ENCODE data around the gene CTCFL.
"Not testable (repeated sequence)": the region's sequence is repeated elsewhere in the genome, so short reads cannot be mapped to it uniquely, and the experiment has no call there.

CTCFL gene

DNA sequence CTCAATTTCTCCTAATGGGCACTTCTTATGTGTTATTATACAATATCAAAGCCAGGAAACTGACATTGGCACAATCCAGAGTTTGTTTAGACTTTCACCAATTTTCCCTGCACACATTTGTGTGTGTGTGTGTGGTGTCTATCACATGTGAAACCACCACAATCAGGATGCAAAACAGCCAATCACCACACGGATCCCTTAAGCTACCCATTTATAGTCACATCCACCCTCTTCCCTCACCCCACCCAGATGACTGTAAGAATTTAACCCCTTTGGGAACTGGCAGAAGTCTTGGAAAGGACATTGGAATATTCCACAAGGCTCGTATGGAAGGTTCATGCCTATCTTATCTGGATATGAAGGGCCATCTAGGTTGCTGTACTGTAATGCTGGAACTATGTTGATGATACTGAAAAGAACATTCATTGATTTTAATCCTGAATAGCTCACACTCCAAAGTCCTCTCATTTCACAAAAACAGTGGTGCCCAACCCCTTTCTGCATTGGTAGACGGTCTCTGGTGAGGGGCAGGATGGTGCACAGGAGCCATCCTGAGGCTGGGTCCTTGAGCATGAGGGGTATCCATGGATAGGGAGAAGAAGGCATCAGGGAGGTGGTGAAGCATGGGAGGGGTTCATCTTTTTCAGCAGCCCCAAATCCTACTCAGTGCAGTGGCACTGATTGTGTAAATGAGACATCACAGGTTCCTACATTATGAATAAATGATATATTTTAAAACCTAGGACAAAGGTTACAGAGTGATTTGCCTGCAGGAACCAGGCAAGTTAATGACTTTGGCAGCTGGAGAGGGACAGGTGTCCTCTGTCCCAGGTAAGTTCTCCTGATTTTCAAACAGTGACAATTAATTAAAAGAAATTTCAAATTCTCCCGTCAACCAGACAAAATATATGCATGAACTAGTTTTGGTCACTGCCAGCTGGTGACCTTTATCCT is 12.1 kb upstream of the CTCFL start:
- no peak for DNase-seq

DNA sequence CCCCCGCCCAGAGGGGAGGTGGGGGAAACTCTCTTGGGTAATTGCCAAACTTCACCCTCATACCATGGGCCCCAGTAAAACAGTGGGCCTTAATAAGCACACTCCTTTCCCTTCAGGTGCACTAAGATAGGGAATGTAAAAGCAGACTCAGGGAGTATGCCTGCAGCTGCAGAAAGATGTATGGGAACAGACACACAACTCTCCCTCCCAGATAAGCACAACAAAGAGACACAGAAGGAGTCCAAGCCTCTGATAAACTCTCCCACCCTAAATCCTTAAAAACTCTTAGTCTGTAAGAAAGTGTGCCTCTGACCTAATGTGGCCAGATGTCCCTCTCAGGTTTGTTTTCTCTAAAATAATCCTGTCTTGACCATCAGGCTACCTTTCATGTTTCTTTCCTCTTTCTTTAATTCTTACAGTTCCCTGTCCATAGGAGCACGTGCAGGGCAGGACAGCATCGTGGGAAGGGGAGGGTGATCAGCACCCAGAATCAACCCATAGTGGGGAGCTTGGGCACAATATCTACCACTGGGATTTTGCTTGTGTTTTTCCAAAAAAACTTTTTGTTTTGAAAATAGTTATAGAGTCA is 11.3 kb upstream of the CTCFL start:
- no peak for DNase-seq

DNA sequence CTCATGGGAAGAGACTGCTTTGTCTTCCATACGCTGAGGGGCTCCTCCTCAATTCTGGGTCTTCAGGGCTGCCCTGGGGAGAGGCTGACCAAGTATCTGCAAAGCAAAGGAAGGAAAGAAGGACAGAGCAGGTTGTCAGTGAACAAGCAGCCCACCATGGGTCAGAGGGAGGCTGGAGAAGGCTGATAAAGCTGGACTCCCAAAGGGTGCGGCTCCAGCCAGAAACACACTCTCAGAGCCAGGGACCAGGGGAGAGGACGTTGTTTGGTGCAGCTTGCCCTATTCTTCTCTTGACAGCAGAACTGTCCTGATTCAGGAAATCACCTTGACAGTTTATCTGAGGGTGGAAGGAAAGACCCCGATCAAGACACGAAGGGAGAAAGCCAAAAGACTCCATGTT is 10.4 kb upstream of the CTCFL start:
- no peak for DNase-seq

DNA sequence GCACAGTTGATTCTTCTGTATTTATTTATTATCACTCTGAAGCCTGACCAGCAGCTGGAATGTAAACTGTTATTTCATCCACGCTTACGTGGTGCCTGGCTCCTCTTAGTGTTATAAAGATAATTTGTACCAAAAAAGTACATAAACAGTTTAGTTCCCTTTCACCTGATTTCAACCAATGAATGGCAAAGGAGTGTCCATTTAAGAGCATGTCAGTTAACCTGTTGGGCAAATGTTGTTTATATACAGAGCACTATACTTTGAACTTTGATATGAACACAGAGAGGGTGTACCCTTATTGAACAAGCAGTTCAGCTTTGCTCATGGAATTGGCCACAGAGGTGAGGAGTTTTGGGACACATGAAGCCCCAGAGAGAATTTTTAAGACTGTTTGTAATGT is 7.2 kb upstream of the CTCFL start:
- DNase-seq, result no peak

DNA sequence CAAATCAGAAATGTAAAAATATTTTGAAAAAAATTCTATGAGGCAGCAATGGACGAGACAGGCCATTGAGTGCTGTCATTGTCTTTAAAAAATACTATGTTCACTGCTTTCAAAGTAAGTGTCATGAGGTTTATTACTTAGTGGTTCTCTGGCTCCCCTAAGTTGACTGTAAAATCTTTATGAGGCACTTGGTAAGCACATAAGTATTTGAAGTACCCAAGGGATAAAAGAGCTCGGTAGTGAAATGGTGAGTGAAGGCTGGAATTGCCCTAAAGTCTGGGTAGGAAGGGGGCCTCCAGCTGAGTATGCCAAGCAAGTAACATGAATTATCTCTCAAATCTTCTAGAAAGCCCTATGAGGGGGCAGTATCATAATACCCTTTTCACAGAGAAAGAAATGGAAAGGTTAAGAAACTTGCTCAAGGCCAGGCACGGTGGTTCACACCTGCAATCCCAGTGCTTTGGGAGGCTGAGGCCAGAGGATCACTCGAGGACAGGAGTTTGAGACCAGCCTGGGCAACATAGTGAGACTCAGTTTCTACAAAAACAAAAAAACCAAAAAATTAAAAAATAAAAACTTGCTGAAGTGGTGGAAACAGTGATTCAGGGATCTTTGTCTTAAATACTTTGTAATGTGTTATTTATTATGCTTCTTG is 5.5 kb upstream of the CTCFL start:
- no peak for DNase-seq

DNA sequence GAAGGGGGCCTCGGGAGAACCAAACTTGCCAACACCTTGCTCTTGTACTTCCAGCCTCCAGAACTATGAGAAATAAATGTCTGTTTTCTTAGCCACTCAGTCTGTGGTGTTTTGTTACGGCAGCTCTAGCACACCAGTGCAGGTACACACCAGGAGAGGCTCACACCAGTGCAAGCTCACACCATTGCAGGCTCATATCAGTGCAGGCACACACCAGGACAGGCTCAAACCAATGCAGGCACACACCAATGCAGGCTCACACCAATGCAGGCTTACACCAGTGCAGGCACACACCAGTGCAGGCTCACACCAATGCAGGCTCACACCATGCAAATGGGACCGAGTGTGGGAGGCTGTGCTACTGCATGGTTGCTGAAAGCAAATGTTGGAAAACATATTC is 4.9 kb upstream of the CTCFL start:
- no peak for DNase-seq

DNA sequence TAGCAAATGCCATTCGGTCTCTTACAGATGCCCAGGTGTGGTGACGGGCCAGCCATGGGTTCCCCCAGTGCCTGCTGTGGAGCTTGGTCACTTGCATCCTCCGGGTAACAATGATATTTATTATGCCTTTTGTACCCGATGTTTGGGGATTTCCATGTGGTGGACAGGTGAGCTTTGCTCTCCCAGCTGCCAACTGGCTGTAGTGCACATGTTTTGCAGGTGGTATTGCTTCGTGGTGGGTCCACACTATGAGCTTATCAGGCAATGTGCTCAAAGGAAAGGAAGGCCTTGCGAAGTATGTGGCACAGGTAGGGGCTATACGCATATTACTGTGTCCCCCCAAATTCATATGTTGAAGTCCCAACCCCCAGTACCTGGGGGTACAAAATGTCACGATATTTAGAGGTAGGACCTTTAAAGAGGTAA is 4.2 kb upstream of the CTCFL start:
- DNase-seq, result no peak

DNA sequence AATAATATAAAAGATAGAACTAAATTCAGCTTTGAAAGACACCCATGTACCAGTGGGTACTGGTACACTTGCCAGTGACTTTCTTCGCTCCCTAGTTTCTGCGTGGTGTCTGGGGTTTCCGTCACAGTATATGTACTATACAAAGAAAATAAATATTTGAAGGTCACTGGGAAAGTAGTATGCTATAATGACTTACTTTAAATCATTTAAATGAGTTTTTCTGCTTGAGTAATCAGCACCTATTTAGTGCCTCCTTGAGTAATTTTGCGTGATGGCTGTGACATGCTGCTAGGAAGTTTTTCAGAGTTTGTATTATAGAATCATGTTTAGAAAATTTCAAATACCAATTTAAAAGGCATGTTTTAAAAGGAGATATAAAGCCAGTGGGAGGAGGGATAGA is 3.2 kb upstream of the CTCFL start:
- no peak for DNase-seq

DNA sequence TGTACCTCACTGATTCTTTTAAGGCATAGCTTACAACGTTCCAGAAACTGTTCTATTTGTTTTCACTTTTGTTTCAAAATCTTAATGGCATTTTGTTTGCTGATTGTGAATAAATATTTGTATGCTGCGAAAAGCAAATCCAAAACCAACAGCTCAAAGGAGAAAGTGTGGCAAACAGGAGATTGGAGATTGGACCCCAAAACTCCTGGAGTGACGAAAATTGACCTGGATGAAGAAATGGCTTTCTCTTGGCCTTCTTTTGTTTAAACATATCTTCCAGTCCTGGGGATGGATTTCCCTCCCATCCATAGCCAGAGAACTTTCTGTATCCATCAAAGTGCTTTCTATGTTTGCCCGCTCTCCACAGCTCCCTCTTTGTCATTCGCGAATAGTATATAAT is 2.8 kb upstream of the CTCFL start:
- no peak for DNase-seq

DNA sequence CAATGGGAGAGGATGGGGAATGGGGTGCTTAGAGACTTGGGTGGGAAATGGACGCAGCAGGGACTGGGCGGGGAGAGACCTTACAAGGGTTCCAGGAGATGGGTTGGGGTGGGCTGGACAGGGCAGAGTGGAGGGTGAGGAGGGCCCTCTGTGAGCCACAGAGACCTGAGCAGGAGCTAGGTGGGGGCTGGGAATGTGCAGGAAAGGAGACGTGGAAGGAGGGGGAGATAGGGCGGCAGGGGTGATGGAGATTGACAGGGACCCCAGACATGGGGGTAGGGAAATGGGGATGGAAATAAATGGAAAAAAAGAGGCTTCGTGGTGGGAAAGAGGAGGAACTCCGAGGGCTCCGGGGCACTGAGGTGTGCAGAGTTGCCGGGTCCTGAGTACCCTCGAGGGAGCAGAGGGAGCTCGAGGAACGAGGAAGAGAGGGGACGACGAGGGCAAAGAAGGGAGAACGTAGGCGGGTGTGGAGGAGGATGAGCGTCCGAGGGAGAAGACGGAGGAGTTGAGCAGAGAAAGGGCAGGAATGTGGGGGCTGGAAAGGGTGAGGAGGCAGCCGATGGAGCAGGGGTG is 2.0 kb upstream of the CTCFL start:
- DNase-seq, result no peak

DNA sequence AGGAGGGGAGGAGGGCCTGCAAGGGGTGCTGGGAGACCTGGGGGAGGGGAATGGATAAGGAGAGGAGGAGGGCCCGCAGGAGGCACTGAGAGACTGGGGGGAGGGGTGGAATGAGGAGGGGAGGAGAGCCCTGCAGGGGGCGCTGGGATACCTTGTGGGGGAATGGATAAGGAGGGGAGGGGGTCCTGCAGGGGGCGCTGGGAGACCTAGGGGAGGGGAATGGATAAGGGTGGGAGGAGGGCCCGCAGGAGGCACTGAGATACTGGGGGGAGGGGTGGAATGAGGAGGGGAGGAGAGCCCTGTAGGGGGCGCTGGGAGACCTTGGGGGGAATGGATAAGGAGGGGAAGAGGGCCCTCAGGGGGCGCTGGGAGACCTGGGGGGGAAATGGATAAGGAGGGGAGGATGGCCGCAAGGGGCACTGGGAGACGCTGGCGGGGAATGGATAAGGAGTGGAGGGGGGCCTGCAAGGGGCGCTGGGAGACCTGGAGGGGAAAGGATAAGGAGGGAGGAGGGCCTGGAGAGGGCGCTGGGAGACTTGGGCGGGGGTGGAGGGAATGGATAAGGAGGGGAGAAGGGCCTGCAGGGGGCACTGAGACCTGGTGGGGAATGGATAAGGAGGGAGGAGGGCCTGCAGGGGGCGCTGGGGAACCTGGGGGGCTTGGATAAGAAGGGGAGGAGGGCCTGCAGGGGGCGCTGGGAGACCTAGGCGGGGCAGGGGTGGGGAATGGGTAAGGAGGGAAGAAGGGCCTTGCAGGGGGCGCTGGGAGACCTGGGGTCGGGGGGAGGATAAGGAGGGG is 1.3 kb upstream of the CTCFL start:
- DNase-seq, result peak; percentile 4

DNA sequence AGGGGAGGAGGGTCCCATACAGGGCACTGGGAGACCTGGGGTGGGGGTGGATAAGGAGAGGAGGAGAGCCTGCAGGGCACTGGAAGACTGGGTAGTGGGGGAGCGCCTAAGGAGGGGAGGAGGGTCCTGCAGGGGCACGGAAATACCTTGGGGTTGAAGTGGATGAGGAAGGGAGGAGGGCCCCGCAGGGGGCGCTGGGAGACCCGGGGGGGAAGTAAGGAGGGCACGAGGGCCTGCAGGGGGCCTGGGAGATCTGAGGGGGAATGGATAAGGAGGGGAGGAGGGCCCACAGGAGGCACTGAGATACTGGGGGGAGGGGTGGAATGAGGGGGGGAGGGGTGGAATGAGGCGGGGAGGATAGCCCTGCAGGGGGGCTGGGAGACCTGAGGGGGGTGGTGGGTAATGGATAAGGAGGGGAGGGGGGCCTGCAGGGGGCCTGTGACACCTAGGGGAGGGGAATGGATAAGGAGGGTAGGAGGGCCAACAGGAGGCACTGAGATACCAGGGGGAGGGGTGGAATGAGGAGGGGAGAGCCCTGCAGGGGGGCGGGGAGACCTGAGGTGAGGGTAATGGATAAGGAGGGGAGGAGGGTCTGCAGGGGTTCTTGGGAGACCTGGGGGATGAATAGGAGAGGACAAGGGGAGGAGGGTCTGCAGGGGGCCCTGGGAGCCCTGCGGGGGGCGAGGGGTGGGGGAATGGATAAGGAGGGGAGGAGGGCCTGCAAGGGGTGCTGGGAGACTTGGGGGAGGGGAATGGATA is 567 bp upstream of the CTCFL start:
- DNase-seq, result no peak

DNA sequence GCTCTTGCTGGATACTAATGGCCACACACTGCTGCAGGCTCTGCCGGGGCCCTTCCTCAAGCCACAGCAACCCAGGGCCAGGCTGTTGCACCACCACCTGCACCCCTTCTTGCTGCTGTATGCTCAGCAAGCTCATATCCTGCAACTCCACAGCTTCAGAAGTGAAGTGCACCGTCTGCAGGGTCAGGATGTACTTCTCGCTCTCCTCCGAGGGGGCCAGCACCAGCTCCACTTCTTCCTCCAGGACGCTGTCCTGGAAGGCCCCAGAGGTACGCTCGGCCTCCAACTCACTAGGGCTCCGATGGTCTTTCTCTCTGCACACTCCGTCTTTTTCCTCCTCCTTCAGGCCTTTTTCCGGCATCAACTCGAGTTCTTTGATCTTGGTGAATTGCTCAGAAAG is 1.2 kb downstream of the CTCFL start:
- DNase-seq, result no peak

DNA sequence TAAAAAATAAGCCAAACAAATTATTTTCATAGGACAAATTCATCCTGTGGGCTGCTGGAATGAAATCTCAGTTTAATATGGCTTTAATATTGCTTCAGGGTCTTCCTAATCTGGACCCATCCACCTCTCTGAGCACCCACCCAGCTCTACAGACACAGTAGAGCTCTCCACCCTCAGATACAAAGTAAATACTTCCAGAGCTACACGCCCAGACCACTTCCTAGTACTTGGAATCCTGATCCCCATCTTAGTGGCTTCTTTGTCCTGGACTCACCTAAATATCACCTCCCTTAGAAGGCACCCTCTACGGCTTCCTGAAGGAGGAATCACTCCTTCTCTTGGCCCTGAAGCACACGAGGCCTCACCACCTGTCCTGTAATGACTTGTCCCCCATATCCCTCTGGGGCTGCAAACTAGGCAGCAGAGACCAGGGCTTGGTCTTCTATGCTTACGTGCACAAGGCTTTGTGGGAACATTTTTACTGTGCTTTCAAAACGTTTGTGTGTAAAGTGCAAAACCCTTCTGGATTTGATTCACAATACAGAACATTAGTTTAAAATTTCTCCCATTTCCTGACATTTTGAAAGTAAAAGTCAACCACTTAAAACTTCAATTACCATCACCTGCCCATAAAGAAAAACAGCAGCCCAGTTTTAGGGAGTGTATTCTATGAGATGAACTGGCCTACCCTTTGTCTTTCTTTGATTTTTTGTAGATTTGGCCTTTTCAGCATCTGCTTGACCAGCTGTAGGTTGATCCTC is 2.4 kb downstream of the CTCFL start:
- DNase-seq, result no peak

DNA sequence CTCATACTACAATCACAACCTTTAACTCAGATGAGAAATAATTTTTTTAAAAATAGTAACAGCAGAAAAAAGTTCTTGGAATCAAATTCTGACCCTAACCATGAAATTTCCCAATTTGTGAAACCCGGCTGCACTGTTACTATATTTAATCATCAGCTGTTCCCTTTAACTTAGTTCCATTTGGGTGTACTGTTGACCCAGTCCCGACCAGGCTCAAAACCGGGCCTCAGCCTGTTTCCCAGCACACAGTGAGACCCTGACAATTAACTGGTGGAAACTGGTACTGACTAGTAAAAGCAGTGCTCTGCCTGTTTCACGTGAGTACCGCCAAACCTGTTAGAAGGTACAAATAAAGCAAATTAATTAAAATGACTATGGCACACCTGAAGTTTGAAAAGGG is 7.0 kb downstream of the CTCFL start:
- DNase-seq, result no peak

DNA sequence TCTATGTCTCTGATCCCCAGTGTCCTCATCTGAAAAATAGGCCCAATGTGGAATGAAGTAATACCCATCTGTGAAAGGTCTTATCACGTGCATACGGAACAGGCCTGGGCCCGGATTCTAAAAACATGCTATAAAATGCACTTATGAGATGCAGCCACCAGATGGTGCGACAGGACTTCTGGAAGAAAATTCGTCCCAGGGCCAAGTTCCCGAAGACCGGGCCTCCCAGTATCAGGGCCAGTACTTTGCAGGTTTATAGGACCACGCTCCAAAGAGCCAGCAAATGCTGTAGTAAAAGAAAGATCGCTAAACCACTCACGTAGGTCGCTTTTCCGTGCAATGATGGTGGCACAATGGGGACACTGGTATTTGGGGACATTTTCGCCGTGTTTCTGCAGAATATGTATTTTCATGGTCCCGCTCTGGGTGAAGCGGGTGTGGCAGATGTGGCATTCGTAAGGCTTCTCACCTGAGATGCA is 10.6 kb downstream of the CTCFL start:
- peak; percentile 62 for DNase-seq

DNA sequence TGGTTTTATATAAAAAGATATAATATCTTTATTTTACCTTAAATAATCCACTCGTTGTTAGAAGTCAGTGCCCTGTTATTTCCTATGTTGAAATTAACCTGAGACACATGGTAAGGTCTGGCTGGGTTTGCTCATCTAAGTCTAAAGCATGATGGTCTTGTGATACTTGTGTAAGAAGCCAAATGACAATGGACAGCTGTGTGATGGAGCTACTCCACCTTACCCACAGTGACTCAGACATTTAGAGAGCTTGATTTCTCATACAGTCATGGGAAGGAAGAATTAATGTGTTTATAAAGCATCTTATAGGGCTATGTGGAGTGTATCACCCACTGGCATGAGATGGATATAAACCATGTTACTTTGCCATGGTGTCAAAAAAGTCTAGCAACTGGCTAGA is 11.7 kb downstream of the CTCFL start:
- no peak for DNase-seq

DNA sequence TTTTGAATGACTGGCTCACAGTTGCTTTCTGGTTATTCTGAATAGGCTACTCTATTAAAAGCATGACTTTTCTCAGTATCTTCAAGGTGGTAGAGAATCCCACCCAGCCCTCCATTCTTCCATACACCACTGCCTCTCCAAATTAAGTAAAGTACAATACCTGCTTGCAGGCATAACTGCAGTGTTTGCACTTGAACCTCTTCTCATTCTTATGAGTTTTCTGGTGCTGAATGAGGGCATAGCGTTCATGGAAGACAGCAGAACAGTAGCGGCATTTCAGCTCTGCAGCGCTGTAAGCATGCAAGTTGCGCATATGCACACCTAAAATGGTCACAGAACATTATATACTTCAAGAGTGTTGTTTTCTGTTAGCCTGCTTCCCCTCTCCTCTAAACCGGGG is 12.5 kb downstream of the CTCFL start:
- DNase-seq, result no peak

DNA sequence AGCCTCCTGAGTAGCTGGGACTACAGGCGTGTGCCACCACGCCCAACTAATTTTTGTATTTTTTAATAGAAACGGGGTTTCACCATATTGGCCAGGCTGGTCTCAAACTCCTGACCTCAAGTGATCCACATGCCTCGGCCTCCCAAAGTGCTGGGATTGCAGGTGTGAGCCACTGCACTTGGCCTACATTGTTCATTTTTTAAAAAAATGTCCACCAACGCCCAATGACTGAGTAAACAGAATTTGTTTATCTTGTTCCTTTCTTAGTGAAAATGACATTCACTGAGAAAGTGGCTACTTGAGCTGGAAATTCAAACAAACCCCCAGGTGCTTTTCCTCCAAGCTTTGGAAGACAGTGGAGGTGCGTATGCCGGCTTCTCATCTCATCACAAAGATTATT is 13.2 kb downstream of the CTCFL start:
- not testable (repeated sequence) for DNase-seq

DNA sequence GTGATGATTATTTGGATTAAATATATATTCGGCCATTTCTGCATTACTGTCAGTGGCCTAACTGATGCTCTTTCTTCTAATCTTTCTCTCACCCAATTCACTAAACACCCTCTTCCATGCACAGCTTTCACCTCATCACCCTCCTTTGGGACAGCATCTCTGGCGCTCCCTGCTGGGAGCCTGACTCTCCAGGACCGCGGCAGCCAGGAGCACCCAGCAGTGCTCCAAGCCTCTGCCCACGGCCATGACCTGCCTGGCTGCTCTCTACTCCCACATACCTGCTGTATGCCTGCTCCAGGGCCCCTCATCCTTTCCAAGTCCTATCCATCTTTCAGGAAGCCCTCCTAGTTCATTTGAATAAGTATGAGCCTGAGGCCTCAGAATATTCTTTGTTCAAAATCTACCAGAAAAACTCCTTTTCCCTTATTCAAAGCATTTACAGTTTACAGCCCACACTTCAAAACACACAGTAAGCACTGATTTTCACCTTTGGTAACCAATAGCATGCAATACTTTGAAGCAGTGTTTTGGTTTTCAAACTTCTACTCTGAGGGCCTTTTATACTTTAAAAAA is 15.2 kb downstream of the CTCFL start:
- DNase-seq, result peak; percentile 43

DNA sequence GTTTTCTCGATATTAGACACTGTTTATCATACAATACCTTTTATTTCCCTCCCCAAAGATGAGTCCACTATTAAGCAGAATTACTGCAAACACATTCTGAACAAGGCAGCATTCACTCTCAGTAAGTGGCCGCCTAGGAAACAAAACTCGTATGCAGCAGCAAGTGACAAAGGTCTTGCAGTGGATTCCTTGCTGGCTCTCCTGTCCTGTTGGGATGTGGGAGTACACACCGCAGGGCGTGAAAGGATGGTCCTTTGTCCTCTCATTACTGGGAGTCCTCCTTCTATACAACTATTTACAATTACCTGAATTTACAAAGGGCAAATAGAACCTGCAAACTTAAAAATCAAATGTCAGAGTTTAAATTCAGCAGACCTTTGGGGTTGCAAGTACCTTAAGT is 16.1 kb downstream of the CTCFL start:
- no peak for DNase-seq

All from EL (cell line).